Liver (tissue), 9 donors: ENCODE results near the gene REXO1. TPM values are rescaled to one million over a fixed set of nuclear protein-coding genes. Genes with fewer than 3 reads are reported as not detected.

Experiments used
- DNase-seq: peaks from one replicate; pipeline ENCODE4 v3.0.0-alpha.2; 2017; ENCODE audit warnings: low spot score
- H3K27ac ChIP-seq, 2 donors: one replicate each; pipeline ENCODE4 v1.7.0; 2013; ENCODE audit warnings: inconsistent platforms in 2 of 2, low read length in 2 of 2, control low read depth in 1 of 2, low read depth in 1 of 2, mild to moderate bottlenecking in 1 of 2
- H3K27me3 ChIP-seq, 4 donors: one replicate each; pipeline versions ENCODE4 v1.6.1 to v1.7.0; 2013; ENCODE audit warnings: low read length in 3 of 4, inconsistent platforms in 1 of 4, mild to moderate bottlenecking in 1 of 4, moderate library complexity in 1 of 4; ENCODE audit not compliant: control insufficient read depth in 4 of 4, insufficient read depth in 4 of 4
- H3K36me3 ChIP-seq, 4 donors: one replicate each; pipeline versions ENCODE4 v1.6.1 to v1.7.0; 2013; ENCODE audit warnings: low read length in 3 of 4, mild to moderate bottlenecking in 3 of 4, low read depth in 1 of 4, moderate library complexity in 1 of 4; ENCODE audit not compliant: control insufficient read depth in 4 of 4, insufficient read depth in 3 of 4
- H3K4me1 ChIP-seq, 4 donors: one replicate each; pipeline versions ENCODE4 v1.6.1 to v1.7.0; 2013; ENCODE audit warnings: low read length in 3 of 4, mild to moderate bottlenecking in 3 of 4, moderate library complexity in 1 of 4; ENCODE audit not compliant: control insufficient read depth in 4 of 4, insufficient read depth in 4 of 4
- H3K4me3 ChIP-seq, 3 donors: one replicate each; pipeline versions ENCODE4 v1.6.1 to v1.7.0; 2013; ENCODE audit warnings: low read length in 3 of 3, control low read depth in 1 of 3, low read depth in 1 of 3, mild to moderate bottlenecking in 1 of 3
- H3K9ac ChIP-seq, 2 donors: one replicate each; pipeline ENCODE4 v1.7.0; 2013; ENCODE audit warnings: low read length in 2 of 2, mild to moderate bottlenecking in 2 of 2, moderate library complexity in 2 of 2, control low read depth in 1 of 2, low read depth in 1 of 2
- H3K9me3 ChIP-seq, 4 donors: one replicate each; pipeline versions ENCODE4 v1.6.1 to v1.7.0; 2013; ENCODE audit warnings: low read length in 3 of 4; ENCODE audit not compliant: control insufficient read depth in 4 of 4
- CTCF ChIP-seq: fragments of 150-350 bp; IDR thresholded peaks from 2 replicates; pipeline ENCODE4 v1.5.1; 2017; ENCODE audit warnings: improper control_type of control experiment, low read depth, low read length; ENCODE audit not compliant: missing input control
- EGR1 ChIP-seq, 2 donors: IDR thresholded peaks; 2 replicates each; pipeline ENCODE4 v1.6.1; 2016 to 2018; ENCODE audit warnings: antibody characterized with exemption in 2 of 2, low read depth in 2 of 2
- FOXA1 ChIP-seq: IDR thresholded peaks from 2 replicates; pipeline ENCODE4 v1.6.1; 2016; ENCODE audit warnings: antibody characterized with exemption
- FOXA2 ChIP-seq: IDR thresholded peaks from 2 replicates; pipeline ENCODE4 v1.6.1; 2016; ENCODE audit warnings: antibody characterized with exemption
- GABPA ChIP-seq, 2 donors: IDR thresholded peaks in 1 of 2; conservative IDR thresholded peaks in 1 of 2; 2 replicates each; pipeline ENCODE4 v1.6.1; 2016; ENCODE audit warnings: antibody characterized with exemption in 2 of 2, mild to moderate bottlenecking in 1 of 2, moderate library complexity in 1 of 2
- HNF4A ChIP-seq, 2 donors: conservative IDR thresholded peaks; 2 replicates each; pipeline ENCODE4 v1.6.1; 2016; ENCODE audit warnings: antibody characterized with exemption in 2 of 2, mild to moderate bottlenecking in 2 of 2
- HNF4G ChIP-seq: IDR thresholded peaks from 2 replicates; pipeline ENCODE4 v1.6.1; 2016; ENCODE audit warnings: antibody characterized with exemption
- JUND ChIP-seq, 2 donors: IDR thresholded peaks; 2 replicates each; pipeline ENCODE4 v1.6.1; 2016; ENCODE audit warnings: antibody characterized with exemption in 2 of 2
- NR2F2 ChIP-seq: IDR thresholded peaks from 2 replicates; pipeline ENCODE4 v1.6.1; 2016; ENCODE audit warnings: antibody characterized with exemption
- RAD21 ChIP-seq, 2 donors: IDR thresholded peaks; 2 replicates each; pipeline ENCODE4 v1.6.1; 2016; ENCODE audit warnings: antibody characterized with exemption in 2 of 2, mild to moderate bottlenecking in 2 of 2
- REST ChIP-seq: IDR thresholded peaks from 2 replicates; pipeline ENCODE4 v1.6.1; 2016; ENCODE audit warnings: antibody characterized with exemption, mild to moderate bottlenecking
- RXRA ChIP-seq, 2 donors: IDR thresholded peaks; 2 replicates each; pipeline ENCODE4 v1.6.1; 2017 to 2018; ENCODE audit warnings: antibody characterized with exemption in 2 of 2, mild to moderate bottlenecking in 1 of 2
- SP1 ChIP-seq: IDR thresholded peaks from 2 replicates; pipeline ENCODE4 v1.6.1; 2018; ENCODE audit warnings: antibody characterized with exemption, mild to moderate bottlenecking
- TAF1 ChIP-seq: conservative IDR thresholded peaks from 2 replicates; pipeline ENCODE4 v1.6.1; 2016; ENCODE audit warnings: antibody characterized with exemption, mild to moderate bottlenecking
- YY1 ChIP-seq: IDR thresholded peaks from 2 replicates; pipeline ENCODE4 v1.6.1; 2016; ENCODE audit warnings: antibody characterized with exemption, mild to moderate bottlenecking
- WGBS: extraction: QIAGEN DNeasy Blood & Tissue Kit; methylation state at CpG from one replicate; pipeline ENCODE4 v1.1.7; 2013; 5-methylcytosine and 5-hydroxymethylcytosine counted together
- polyA plus RNA-seq, 2 donors: library from polyadenylated mRNA; stranded (reverse) in 1 of 2; unstranded in 1 of 2; fragments of 200-250 nt in 1 of 2; fragments of >200 nt in 1 of 2; fragmentation: Nextera tagmentation in 1 of 2; extraction: Ambion mirVana in 1 of 2; gene quantifications; one replicate each; pipeline versions ENCODE4 v1.2.1 to v1.2.3, GENCODE V29; 2013 to 2015
- total RNA-seq, 2 donors: library from RNA; depleted of rRNA; stranded (reverse); fragments of >200 nt; gene quantifications; one replicate each; pipeline ENCODE4 v1.2.3, GENCODE V29; 2014
- TF ChIP-seq, protein P1 (sequence below): IDR thresholded peaks from 2 replicates; pipeline ENCODE4 v1.6.1; 2016; ENCODE audit warnings: antibody characterized with exemption
- donor health status: healthy.
- donor health status: healthy.
- donor health status: healthy.
- donor health status: healthy.
- donor health status: healthy.

REXO1 gene
- total and polyA plus RNA-seq, 4 donors, result 2.0 to 11.5 (median 9.2) TPM

- H3K9ac ChIP-seq, result no peak overlapping the region
- WGBS, result 86% methylated on average over 13 of the region's 13 CpGs
These were observed 48.2 kb upstream of the REXO1 start for GRCh38 chr19:1896508-1896907.

More at GRCh38 chr19:1896508-1896907, 48.2 kb upstream of the REXO1 start:
- no peak for DNase-seq
- no peaks in the 10 kb centered on the region for H3K9me3 ChIP-seq
- no peak overlapping the region for H3K27ac ChIP-seq
- H3K27me3 ChIP-seq, result no peaks in the 10 kb centered on the region
- TF ChIP-seq CTCF (no peak), TAF1 (no peak), HNF4A (conservative IDR thresholded peaks at IDR 0.05) (no peak), RXRA (IDR thresholded peaks at IDR 0.05) (no peak), YY1 (no peak), RAD21 (IDR thresholded peaks at IDR 0.05) (no peak), NR2F2 (no peak), EGR1 (IDR thresholded peaks at IDR 0.05; ENCODE audit: low read depth in 2 of 2) (no peak), FOXA2 (no peak), JUND (IDR thresholded peaks at IDR 0.05) (no peak), GABPA (IDR thresholded peaks at IDR 0.05 in 1 of 2, conservative IDR thresholded peaks at IDR 0.05 in 1 of 2) (no peak), FOXA1 (no peak), REST (no peak), SP1 (no peak), HNF4G (no peak)
- TF ChIP-seq, protein P1, sequence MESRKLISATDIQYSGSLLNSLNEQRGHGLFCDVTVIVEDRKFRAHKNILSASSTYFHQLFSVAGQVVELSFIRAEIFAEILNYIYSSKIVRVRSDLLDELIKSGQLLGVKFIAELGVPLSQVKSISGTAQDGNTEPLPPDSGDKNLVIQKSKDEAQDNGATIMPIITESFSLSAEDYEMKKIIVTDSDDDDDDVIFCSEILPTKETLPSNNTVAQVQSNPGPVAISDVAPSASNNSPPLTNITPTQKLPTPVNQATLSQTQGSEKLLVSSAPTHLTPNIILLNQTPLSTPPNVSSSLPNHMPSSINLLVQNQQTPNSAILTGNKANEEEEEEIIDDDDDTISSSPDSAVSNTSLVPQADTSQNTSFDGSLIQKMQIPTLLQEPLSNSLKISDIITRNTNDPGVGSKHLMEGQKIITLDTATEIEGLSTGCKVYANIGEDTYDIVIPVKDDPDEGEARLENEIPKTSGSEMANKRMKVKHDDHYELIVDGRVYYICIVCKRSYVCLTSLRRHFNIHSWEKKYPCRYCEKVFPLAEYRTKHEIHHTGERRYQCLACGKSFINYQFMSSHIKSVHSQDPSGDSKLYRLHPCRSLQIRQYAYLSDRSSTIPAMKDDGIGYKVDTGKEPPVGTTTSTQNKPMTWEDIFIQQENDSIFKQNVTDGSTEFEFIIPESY, result no peak
- no peak overlapping the region for H3K4me3 ChIP-seq
- H3K4me1 ChIP-seq, result peaks cover 0 to 6% (median 2%) of the 10 kb centered on the region in 4 donors
- H3K36me3 ChIP-seq, result no peaks in the 10 kb centered on the region
